ENCODE measurements around the gene NFATC4. TPM values are rescaled to one million over a fixed set of nuclear protein-coding genes. Genes with fewer than 3 reads are reported as not detected.

The NFATC4 gene
- total and polyA plus RNA-seq, 11 donors = 6.5 to 23.0 (median 12.5) TPM

DNA sequence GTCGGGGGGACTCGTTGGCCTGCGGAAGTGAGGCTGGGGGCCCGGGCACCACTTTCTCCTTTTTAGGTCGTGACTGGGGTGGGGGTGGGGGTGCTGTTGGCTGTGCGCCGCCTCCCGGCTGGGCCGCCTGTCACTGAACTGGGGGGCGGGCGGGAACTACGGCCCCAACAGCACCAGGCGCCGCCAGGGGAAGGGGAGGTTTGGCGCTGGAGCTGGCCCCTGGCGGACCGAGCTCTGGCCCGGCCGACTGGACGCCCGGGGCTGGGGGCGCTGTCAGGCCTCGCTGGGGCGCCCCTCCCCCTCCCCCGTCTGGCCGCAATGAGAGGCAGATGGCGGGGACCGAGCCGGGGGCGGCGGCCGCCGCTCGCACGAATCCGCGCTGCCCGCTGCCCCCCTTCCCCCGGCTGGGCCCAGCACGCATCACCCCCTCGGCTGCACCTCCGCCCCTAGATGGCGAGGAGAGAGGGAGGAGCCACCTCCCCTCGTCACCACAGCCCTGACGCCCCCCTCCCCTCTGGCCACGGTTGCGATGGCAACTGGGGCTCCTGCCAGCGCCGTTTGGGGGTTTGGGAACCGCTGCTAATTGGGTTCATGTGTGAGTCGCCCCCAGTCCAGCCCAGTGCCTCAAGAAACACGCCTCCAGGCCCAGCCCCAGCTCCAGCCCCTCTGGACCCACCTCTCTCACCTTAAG, 723 bp downstream of the NFATC4 start:
- 6 to 25% (median 18%) methylated on average over 20 to 52 of the region's 52 CpGs for WGBS, 4 donors
- Histone ChIP-seq H3K27ac (peak overlapping the region; percentile 60 to 99 (median 89)), H3K27me3 (peaks cover 0 to 37% (median 6%) of the 10 kb centered on the region in 9 donors), H3K4me1 (peaks cover 0 to 48% (median 20%) of the 10 kb centered on the region in 12 donors), H3K9me3 (no peaks in the 10 kb centered on the region), H3K4me3 (peak overlapping the region; percentile 27 to 81 (median 57)), H3K36me3 (peaks cover 0 to 3% (median 0%) of the 10 kb centered on the region in 9 donors)
- DNase-seq = peak; percentile 49 to 78 (median 67)
- TF ChIP-seq, protein P1, sequence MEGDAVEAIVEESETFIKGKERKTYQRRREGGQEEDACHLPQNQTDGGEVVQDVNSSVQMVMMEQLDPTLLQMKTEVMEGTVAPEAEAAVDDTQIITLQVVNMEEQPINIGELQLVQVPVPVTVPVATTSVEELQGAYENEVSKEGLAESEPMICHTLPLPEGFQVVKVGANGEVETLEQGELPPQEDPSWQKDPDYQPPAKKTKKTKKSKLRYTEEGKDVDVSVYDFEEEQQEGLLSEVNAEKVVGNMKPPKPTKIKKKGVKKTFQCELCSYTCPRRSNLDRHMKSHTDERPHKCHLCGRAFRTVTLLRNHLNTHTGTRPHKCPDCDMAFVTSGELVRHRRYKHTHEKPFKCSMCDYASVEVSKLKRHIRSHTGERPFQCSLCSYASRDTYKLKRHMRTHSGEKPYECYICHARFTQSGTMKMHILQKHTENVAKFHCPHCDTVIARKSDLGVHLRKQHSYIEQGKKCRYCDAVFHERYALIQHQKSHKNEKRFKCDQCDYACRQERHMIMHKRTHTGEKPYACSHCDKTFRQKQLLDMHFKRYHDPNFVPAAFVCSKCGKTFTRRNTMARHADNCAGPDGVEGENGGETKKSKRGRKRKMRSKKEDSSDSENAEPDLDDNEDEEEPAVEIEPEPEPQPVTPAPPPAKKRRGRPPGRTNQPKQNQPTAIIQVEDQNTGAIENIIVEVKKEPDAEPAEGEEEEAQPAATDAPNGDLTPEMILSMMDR (IDR thresholded peaks at IDR 0.05) = peak in 1 of 12 donors; percentile 6
- no peak for TF ChIP-seq POLR2A (IDR thresholded peaks at IDR 0.05)
- ATAC-seq = peak in 1 of 4 donors; percentile 3
- intact Hi-C loops (cut with DNase I) = loop anchor here in 4 of 10 donors (5.0 kb wide), 3 partner anchors 34 to 64 kb away; no protein-coding TSS in a partner anchor

GRCh38 chr14:24369463-24369862, 1.5 kb downstream of the NFATC4 start:
- intact Hi-C loops (cut with DNase I) = loop anchor here in 4 of 10 donors (5.0 kb wide), 3 partner anchors 33 to 63 kb away; no protein-coding TSS in a partner anchor
- Histone ChIP-seq H3K4me1 (peaks cover 0 to 48% (median 20%) of the 10 kb centered on the region in 12 donors), H3K9me3 (no peaks in the 10 kb centered on the region), H3K27me3 (peaks cover 0 to 37% (median 6%) of the 10 kb centered on the region in 9 donors), H3K36me3 (peaks cover 0 to 7% (median 0%) of the 10 kb centered on the region in 9 donors), H3K27ac (peak overlapping the region in 9 of 12 donors; percentile 76 to 99 (median 92)), H3K4me3 (peak overlapping the region in 8 of 12 donors; percentile 37 to 81 (median 60))
- TF ChIP-seq POLR2A (IDR thresholded peaks at IDR 0.05) = no peak
- TF ChIP-seq, protein P1 (IDR thresholded peaks at IDR 0.05) = no peak
- DNase-seq = peak in 1 of 5 donors; percentile 52
- no peak for ATAC-seq
- WGBS, 4 donors = 84 to 89% (median 87%) methylated on average over 17 to 20 of the region's 20 CpGs

DNA sequence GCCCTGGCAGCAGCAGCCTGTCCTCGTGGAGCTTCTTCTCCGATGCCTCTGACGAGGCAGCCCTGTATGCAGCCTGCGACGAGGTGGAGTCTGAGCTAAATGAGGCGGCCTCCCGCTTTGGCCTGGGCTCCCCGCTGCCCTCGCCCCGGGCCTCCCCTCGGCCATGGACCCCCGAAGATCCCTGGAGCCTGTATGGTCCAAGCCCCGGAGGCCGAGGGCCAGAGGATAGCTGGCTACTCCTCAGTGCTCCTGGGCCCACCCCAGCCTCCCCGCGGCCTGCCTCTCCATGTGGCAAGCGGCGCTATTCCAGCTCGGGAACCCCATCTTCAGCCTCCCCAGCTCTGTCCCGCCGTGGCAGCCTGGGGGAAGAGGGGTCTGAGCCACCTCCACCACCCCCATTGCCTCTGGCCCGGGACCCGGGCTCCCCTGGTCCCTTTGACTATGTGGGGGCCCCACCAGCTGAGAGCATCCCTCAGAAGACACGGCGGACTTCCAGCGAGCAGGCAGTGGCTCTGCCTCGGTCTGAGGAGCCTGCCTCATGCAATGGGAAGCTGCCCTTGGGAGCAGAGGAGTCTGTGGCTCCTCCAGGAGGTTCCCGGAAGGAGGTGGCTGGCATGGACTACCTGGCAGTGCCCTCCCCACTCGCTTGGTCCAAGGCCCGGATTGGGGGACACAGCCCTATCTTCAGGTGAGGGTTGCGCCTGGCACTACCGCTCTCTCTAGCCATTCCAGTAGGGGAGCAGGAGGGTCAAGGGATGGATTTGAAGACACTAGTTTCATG, 2.1 kb downstream of the NFATC4 start:
- Histone ChIP-seq H3K36me3 (peaks cover 0 to 13% (median 0%) of the 10 kb centered on the region in 9 donors), H3K9me3 (no peaks in the 10 kb centered on the region), H3K27me3 (peaks cover 0 to 32% (median 6%) of the 10 kb centered on the region in 9 donors), H3K27ac (peak overlapping the region in 1 of 12 donors; percentile 98), H3K4me3 (peak overlapping the region in 1 of 12 donors; percentile 70), H3K4me1 (peaks cover 0 to 46% (median 19%) of the 10 kb centered on the region in 12 donors)
- WGBS, 4 donors = 85 to 88% (median 86%) methylated on average over 29 to 32 of the region's 32 CpGs
- intact Hi-C loops (cut with DNase I) = loop anchor here in 4 of 10 donors (5.0 kb wide), 3 partner anchors 32 to 62 kb away; no protein-coding TSS in a partner anchor
- no peak for TF ChIP-seq POLR2A (IDR thresholded peaks at IDR 0.05)
- TF ChIP-seq, protein P1 (IDR thresholded peaks at IDR 0.05) = no peak
- ATAC-seq = no peak
- DNase-seq = no peak
